DND-41 (cell line): ENCODE results near the gene CACNB2.

Experiments
- CTCF ChIP-seq: IDR thresholded peaks from 2 replicates; pipeline ENCODE4 v1.5.1; 2012; ENCODE audit warnings: borderline replicate concordance, low read length, moderate library complexity, mild to moderate bottlenecking; ENCODE audit not compliant: poor library complexity, severe bottlenecking; ENCODE audit errors: extremely low read depth
- EZH2 ChIP-seq: IDR thresholded peaks from 3 replicates; pipeline ENCODE4 v1.6.1; 2012; ENCODE audit warnings: borderline replicate concordance, low read depth, mild to moderate bottlenecking, moderate library complexity, low read length, inconsistent platforms; ENCODE audit not compliant: severe bottlenecking

DNA sequence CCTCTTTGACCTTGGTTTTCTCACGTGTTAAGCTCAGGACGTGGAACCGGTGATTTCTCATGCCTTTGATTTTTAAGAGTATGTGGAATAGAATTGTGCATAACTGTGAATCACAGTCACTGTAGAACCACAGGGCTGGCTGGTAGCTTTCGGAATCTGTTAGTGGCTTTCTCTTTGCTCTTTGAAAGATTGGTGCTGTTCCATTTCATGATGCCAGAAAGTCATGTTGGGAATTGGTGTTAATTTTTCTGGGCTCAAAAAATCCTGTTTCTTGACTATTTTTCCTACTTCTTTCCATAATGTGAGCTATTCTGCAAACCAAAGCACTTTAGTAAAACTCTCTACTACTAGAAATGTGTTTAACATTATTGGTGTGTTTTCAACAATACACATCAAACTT, 73.0 kb downstream of the CACNB2 start:
- TF ChIP-seq CTCF (no peak), EZH2 (no peak)
